HG03039 (cell line): ENCODE measurements around the gene ARMC8.

Experiments
- ATAC-seq: cut with Tn5 transposase; IDR thresholded peaks from one replicate; pipeline ENCODE4 v1.9.1; 2021; ENCODE audit warnings: mild to moderate bottlenecking, moderate library complexity; ENCODE audit not compliant: unreplicated experiment

Gene ARMC8

DNA sequence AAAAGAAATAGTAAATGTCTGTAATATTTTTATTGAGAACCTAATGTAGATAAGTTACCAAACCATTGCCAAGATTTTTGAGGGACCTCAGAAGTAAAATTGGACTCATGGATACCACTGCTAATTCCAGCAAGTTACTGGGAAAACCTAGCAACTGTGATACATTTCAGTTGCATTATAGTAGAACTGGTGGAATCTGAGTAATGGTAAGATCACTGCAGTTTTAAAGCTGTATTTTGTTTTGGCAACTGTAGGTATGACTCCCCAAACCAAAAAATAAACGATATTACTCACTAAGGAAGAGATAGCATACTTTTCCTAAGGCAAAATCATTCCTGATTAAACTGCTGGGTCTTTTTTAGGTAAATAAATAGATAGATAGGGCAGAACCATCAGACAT, 54.0 kb downstream of the ARMC8 start:
- ATAC-seq, result no peak

- no peak for ATAC-seq
Observed at GRCh38 chr3:138241676-138242075, 54.6 kb downstream of the ARMC8 start.

- no peak for ATAC-seq
Observed at GRCh38 chr3:138242466-138242865, 55.4 kb downstream of the ARMC8 start.

GRCh38 chr3:138245026-138245425, 57.9 kb downstream of the ARMC8 start:
- ATAC-seq, result no peak

- no peak for ATAC-seq
Observed at GRCh38 chr3:138249636-138250035, 62.5 kb downstream of the ARMC8 start.

DNA sequence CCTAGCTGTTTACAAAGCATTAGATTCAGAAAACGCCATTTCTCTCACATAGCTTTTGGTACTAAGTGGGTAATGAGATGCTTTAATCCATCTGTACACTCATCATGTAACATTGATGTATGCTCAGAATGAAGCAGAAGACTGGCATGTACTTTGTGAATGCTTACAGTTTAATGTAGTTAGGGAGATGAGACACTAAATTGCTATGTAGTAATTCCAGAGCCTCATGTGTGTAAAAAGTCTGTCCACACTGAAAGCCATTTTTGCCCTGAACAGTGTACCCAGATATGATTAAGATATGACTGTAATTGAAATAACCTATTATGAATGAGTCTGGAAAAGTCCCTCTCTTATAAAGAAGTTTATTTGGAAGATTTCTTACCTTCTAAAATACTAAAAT, 66.5 kb downstream of the ARMC8 start:
- no peak for ATAC-seq

DNA sequence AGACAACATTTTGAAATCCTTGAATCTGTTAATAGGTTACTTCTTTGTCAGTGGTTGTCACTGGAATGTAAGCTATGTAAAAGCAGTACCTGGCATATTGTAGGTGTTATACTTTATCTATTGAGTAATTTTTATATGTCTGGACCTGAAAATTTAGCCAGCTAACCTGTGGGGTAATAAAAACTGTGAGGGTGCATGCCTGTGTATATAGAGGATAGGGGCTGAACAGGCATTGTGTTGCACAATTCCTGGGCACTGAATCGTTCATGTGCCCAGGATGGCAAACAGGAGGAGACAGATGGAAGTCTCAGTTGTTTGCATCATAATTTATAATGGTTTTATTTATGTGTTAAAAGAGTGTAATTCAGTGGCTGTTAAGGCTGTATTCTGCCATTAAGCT, 67.1 kb downstream of the ARMC8 start:
- ATAC-seq, result no peak

DNA sequence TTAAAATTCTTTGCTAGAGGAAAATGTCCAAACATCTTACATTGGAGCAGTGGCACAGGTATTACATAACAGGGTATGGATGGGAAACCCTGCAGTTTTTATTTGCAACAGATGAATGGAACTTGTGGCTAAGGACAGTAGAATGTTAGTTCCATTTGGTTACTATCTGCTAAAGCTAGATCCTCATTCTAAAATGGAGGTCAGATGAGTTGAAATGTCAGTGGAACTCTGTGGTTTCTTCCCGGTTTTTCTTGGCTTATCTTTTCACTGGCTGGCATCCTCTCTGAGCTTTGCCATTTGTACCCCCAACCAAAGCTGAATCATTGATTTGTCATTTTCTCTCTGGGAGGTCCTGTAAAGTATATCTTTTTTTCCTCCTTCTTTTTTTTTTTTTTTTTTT, 68.9 kb downstream of the ARMC8 start:
- no peak for ATAC-seq

- ATAC-seq, result no peak
Observed at GRCh38 chr3:138257986-138258385, 70.9 kb downstream of the ARMC8 start.

DNA sequence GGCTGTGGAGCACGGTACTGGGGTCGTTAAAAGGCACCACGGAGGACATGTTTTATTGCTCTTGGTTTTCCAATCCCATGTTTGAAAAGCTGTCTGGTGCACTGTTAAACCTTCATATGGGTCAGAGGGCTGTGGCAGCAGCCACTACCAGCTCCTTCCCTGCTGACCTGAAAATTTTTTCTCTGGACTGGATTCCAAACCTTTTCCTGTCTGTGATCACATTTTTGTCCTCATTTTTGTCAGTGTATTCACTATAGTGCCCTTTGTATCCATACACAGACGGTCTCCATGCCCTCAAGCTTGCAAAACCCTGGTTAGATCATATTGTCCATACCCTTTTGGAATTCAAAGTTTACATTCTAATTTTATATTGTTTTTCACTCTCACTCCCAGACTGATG, 72.0 kb downstream of the ARMC8 start:
- no peak for ATAC-seq

GRCh38 chr3:138260611-138261010, 73.5 kb downstream of the ARMC8 start:
- no peak for ATAC-seq

GRCh38 chr3:138263104-138263503, 76.0 kb downstream of the ARMC8 start:
- ATAC-seq, result no peak

- no peak for ATAC-seq
Observed at GRCh38 chr3:138265745-138266144, 78.6 kb downstream of the ARMC8 start.

- no peak for ATAC-seq
Observed at GRCh38 chr3:138267083-138267482, 80.0 kb downstream of the ARMC8 start.

DNA sequence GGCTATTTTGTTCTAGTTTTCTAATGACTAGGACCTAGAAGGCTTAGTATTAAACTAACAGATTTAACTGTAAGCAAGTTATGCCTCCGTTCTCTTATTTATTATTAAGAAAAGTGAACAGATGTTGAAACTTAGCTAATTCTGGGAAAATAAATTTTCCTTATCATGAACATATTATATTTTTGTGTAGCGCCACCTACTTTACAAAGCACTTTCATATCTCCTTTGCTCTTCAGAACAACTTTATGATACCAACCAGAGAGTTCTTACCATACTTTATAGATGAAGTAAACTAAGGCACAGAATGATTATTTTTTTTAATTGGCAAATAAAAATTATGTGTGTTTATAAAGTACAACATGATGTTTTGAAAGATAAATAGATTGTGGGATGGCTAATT, 83.1 kb downstream of the ARMC8 start:
- ATAC-seq, result no peak

GRCh38 chr3:138271189-138271794, 84.2 kb downstream of the ARMC8 start:
- ATAC-seq, result no peak

DNA sequence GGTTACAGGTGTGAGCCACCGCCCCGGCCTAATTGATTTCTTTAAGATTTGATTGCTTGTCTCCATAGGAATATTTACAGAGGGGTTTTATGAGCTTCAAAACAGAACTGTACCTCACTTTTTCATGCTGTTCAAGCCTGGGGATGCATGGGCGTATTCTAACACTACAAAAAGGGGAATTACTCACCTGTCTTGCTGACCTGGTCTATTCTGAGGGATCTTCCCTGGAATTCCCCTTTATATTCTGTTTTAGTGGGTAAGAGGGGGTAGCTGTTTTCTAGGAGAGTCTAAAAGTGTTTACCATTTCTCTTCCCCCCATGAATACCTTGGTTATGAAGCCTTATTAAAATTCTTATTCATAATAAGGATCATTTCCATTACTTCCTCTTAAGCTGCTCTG, 94.5 kb downstream of the ARMC8 start:
- no peak for ATAC-seq

DNA sequence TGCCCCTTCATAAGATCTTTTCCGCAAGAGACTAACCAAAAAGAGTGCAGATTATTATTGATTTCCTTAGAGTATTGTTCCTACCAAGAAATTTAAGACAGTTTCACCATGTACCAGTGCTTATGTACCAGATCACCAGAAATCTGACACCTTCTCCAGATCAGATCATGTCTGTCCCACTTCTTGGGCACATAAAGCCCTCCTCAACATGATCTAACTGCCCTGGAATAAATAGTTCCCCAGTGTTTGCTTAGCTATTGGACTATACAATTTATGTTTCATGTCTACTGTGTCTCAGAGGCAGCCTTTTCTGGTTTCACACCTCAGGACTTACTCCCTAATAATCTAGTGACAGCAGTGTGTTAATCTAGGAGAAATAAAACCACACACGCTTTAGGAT, 95.7 kb downstream of the ARMC8 start:
- ATAC-seq, result no peak

GRCh38 chr3:138284079-138284478, 97.0 kb downstream of the ARMC8 start:
- no peak for ATAC-seq

DNA sequence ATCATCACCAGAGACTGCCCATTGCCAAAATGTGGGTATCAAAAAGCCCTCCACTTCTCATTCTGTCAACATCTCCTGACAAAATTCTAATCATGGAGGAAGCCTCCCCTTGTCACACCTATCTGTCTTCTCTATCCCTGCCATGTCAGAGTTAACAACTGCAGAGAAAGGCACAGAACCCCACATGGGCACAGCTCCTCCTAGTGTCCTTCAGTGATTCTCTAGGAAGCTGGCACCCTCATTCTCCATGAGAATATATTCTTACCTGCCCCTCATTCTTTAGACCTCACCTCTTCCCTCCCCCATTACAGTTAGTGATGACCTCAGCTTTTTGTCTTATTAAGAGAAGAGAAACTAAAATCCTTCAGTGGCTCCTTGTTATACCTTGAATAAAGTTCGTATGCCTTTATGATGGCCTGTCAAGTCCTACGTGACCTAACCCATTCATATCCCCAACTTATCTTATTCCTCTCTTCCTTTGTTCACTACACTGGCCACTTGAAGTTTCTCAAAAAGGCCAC, 97.9 kb downstream of the ARMC8 start:
- ATAC-seq, result no peak

DNA sequence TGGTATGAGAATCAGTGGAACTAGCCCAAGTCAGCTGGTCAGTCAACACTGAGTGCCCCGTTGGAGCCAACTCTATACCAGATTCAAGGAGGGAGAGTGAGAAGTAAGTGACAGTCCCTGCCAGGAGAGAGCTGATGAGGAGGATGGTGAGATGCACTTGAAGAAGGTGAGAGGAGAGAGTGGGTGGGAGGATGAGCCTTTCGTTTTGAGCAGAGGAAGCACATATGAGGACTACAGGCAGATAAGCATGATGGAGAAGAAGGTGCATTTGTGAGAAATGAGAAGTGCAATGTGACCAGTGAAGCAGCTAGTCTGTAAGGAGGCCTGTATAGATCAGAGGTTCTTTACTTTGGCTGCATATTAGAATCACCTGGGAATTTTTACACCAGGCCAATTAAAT, 102.2 kb downstream of the ARMC8 start:
- ATAC-seq, result no peak

DNA sequence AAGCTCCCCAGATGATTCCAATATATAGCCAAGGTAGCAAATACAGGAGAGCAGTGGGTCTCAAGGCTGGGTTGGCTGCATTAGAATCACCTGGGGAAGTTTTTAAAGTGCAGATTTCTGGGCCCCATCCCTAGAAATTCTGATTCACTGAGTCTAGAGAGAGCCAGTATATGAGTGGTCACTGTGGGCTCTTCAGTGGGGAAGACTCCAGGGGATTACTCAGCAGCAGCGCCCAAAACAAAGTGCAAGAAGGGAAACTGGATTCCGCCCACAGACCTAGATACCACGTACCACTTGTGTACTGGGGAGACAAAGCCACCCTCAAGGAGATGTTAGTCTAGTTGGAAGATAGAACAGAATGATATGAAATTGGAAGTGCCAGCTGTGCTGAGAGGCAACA, 102.6 kb downstream of the ARMC8 start:
- no peak for ATAC-seq

- ATAC-seq, result no peak
Observed at GRCh38 chr3:138296639-138297038, 109.5 kb downstream of the ARMC8 start.
